ENCODE results near the gene EVI5.
"Not testable (repeated sequence)": the region's sequence is repeated elsewhere in the genome, so short reads cannot be mapped to it uniquely, and the experiment has no call there.

EVI5 gene

DNA sequence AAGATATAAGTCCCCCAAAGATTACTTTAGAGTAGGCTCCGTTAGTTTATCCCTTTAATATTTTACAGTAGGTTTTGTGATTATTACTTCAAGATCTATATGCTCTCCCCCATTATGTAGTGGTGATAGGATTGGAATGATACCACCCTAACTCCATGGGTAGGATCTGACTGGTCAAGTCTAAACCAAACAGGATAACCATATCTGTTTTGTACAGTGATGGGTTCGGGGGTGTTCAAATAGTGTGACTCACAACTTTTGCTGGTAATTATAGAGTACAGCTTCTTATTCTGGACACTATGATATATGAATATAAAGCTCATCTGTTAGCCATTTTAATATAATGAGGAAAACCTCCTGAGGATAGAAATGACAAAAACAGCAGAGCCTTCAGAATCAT, 212.4 kb downstream of the EVI5 start:
- DNase-seq (ENCODE audit: low read depth), result no peak

DNA sequence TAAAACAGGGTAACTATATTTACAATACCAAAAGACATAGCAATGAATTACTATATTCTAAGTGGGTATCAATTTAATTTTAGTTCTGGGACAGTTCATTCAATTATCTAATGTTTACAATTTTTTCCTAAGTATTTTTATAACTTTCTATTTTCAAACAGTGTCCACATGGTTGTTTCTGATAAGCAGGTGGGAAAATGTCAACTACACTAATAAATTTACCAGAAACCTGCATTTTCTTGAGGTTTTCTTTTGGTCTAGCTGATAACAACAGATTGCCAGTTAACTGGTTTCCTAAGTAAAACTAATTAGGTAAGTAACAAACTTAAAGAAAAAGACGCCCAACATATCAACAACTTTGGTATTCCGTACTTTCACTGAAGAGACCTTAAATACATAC, 213.3 kb downstream of the EVI5 start:
- DNase-seq (ENCODE audit: low read depth), result no peak

DNA sequence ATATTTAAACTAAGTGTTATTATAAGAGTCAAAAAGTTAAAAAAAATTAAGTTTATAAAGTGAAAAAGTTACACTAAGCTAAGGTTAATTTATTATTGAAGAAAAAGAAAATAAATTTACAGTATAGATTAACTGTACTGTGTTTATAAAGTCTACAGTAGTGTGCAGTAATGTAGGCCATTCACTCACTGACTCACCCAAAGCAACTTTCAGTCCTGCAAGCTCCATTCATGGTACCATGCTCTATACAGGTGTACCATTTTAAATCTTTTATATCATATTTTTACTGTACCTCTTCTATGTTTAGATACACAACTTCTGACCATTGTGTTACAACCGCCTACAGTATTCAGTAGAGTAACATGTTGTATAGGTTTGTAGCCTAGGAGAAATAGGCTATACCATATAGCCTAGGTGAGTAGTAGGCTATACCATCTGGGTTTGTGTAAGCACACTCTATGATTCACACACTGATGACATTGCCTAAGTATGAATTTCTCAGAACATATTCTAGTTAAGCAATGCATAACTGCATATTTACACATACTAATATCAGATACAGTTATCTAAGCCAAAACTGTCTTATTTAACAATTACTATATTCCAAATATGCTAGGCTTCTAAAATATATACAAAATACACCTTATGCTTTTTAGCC, 217.6 kb downstream of the EVI5 start:
- no peak for DNase-seq (ENCODE audit: low read depth)

DNA sequence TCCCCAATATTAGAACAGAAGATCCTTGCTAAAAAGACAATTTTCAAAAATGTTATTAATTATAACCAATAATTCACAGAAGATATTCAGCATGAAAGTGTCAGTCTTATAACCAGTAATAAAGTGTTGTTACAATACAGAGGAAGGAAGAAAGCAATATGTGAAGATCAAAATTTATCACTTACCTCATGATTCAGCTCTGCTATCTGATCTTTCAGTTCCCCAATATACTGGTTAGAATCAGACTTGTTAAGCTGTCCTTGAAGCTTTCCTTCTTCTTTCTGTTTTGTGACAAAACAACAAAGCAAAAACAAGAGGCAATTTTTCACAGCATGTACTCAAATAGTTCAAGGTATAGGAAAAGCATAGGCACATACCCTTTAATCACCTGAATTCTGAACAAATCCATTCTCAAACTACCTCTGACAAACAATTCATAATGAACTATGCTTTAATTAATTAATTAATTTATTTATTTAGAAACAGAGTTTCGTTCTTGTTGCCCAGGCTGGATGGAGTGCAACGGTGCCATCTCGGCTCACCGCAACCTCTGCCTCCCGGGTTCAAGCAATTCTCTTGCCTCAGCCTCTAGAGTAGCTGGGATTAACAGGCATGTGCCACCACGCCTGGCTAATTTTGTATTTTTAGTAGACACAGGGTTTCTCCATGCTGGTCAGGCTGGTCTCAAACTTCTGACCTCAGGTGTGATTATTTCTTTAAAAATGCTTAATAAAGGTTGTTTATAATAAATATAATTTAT, 221.3 kb downstream of the EVI5 start:
- DNase-seq (ENCODE audit: low read depth), result no peak

DNA sequence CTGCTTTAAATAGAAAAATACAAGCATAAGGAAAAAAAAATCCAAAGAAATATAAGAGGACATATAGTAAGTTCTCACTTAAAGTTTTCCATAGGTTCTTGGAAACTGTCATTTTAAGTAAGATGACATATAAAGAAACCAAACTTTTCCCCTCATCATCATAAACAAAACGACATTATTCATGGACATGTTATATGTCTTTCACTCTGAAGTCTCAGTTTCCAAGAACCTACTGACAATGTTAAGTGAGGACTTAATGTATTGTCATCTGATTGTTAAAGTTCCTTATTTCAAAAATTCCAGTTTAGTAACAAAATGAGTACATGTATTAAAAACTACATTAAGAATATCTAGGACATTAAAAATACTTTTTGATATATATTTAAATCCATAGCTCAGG, 228.6 kb downstream of the EVI5 start:
- DNase-seq (ENCODE audit: low read depth), result no peak

DNA sequence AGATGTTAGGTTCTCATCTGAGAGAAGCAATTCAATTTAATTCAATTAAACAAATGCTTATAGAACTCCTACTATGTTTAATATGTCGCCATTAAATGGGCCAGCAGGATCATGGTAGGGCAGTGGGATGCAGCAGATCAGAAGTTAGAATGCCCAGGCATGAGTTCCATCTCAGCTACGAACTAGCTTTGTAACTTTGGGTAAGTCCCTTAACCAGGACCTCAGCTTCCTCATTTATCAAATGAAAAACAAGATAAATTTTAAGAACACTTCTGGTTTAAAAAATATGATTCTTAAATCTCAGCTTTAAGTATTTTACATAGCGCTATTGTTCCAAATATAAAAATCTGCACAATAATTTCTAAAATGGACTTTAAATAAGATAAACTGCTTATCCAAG, 230.7 kb downstream of the EVI5 start:
- no peak for DNase-seq (ENCODE audit: low read depth)

DNA sequence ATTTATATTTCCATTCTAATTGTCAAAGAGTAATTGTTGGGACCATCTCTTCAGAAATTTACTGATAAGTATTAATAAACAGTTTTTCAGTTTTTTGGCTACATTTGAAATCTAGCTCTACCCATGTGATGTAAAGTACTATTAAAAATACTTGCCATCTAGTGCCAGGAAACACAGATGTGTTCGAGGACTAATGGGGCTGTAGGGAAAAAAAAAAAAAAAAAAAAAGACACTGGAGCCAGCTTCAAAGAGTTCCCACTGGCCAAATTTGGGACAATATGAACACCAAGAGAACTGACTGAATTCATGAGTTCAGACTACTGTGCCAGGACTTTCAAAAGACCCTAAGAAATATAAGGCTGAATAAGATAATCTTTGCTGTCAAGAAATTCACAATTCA, 233.0 kb downstream of the EVI5 start:
- no peak for DNase-seq (ENCODE audit: low read depth)

DNA sequence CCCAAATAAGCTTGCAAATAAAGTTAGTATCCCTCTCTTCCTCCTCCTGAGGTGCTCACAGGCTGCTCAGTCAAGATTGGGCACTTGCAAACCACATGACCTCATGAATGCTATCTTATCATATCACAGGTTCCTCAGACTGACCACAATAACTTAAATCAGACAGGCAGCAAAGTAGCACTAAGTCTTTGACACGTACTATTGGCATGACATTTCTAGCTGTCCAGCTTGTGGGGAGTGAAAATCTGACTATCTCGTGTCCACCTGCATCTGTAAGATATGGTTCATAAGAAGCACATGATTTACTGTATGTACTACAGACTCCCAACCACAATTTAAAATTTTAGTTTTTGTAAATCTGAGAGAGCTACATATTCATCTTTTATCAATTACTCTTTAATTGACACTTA, 240.1 kb downstream of the EVI5 start:
- no peak for DNase-seq (ENCODE audit: low read depth)

DNA sequence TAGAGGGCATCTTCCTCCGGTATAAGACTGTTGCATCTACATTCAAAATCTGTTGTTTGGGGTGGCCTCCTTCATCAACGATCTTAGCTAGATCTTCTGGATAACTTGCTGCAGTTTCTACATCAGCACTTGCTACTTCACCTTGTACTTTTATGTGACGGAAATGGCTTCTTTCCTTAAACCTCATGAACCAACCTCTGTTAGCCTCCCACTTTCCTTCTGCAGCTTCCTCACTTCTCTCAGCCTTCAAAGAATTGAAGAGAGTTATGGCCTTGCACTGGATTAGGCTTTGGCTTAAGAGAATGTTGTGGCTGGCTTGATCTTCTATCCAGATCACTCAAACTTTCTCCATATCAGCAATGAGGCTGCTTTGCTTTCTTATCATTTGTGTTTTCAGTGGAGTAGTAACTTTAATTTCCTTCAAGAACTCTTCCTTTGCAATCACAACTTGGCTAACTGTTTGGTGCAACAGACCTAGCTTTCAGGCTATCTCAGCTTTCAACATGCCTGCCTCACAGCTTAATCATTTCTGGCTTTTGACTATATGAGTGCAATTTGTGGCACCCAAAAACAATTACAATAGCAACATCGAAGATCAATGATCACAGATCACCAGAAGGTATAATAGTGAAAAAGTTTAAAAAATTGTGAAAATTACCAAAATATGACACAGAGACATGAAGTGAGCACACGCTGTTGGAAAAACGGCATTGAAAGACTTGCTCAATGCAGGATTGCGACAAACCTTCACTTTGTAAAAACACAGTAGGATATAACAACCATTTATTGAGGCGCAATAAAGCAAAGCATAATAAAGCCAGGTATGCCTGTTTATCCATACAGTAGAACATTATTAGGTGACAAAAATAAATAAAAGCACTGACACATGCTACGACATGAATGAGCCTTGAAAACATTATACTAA, 241.5 kb downstream of the EVI5 start:
- DNase-seq (ENCODE audit: low read depth), result no peak

DNA sequence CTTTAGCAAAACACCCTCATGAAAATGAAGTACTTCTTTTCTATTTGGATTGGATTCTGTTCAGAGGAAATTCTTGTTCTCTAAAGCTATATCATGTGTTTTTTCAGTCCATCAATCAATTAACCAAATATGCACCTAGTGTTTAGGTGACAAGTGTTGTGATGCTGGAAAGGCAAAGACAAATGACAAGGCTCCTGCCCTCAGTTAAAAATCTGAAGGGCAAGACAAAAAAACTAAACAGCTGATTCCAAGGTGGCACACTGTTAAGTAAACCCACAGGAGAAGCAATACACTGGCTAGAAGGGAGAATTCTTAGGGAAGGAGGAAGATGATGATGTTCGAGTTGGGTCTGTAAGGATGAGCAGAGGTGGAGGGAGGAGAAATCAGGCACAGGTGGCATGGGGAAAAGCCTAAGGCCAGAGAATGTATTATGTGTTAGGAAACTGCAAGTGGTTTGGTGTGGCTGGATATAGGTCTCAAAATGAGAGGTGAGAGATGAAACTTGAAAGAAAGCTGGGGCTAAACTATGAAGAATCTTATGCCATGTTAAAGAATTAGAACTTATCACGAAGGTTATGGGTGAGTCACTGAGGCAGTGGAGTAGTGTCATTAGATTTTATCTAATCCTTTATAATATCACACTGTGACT, 246.4 kb downstream of the EVI5 start:
- DNase-seq (ENCODE audit: low read depth), result no peak

DNA sequence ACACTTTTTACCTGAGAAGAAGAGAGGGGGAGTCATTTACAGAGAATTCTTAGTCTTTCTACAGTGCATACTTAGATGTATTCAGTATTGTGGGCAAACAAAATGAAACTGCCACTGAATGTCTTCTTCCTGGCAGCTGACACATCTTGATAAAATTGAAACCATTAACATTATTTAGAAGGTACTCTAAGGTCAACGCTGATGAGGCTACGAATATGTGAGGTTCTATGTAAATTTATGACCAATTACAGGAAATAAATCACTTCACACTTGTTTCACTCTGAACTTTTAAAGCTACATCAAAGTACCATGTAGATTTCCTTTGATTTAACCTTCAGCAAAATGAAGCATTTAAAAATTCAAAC, 246.9 kb downstream of the EVI5 start:
- no peak for DNase-seq (ENCODE audit: low read depth)

DNA sequence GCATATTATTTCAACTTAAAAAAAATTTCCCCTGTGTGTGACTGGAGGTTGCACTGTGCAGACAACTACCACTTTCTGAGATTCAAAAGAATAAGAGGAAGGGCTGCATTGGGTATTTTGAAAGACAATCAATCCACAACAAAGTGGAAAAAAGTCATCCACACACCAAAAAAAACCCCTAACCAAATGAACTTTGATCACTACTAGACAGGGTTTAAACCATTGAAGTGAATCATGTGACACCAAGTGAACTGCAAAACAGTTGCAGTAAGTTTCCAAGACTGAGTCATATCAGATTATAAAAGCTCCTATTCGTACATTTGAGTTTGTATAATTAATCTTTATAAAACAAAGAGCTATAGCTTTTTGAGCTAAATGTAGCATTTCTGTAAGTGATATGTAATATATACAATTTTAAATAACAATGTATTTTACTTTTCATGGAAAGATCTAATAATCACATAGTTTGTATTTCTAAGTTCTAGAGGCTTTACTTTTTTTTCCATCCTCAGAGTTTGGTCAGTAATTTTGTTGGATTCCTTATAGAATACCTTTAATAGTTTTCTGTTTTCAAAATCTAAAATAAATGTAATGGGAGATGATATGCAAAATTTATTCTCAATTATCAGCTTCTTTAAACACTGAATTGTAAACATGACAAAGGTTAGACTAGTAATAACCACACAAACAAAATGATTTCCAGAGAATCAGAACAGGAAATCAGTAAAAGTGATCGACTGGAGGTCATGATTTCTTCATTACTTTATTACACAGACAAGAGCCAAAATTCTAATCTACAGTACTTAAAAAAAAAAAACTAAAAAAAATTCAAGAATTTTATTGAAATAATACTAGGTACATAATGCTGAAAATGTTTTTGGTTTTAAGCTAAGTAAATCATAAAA, 247.7 kb downstream of the EVI5 start:
- DNase-seq (ENCODE audit: low read depth), result no peak

DNA sequence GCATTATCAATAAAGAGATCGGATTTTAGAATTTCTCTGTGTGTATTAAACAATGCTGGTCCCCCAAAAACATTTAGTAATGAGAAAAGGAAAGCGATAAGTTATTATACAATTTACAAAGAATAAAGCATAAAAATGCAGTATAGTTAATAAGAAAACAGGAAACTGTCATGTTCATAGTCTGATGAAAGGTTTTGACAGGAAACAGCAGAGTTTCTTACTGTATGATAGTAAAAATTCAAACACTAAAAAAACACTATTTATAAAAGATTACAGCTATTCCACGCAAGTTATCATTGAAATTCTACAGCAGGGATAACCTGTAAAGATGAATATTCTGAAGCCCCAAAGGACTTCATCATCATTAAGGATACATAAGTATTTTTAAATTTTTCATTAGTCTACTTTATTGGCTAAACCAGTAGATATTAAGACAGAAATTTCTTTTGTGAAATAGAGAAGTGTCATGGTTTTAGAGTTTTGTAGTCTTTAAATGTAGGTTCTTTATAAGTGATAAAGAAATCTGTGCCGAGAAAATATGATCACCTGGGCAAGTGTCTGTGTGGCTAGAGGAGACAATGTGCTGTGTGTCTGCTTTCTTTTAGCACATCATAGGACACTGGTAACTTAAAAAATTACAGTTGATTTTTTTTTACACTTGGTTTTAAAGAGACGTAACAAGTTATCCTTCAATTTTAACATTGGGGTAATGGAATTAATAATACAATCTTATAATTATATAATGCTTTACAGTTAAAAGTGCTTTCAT, 248.5 kb downstream of the EVI5 start:
- no peak for DNase-seq (ENCODE audit: low read depth)

DNA sequence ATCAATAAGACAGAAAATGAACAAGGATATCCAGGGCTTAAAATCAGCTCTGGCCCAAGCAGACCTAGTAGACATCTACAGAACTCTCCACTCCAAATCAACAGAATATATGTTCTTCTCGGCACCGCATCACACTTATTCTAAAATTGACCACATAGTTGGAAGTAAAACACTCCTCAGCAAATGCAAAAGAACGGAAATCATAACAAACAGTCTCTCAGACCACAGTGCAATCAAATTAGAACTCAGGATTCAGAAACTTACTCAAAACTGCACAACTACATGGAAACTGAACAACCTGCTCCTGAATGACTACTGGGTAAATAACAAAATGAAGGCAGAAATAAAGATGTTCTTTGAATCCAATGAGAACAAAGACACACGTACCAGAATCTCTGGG, 252.5 kb downstream of the EVI5 start:
- DNase-seq (ENCODE audit: low read depth), result not testable (repeated sequence)

DNA sequence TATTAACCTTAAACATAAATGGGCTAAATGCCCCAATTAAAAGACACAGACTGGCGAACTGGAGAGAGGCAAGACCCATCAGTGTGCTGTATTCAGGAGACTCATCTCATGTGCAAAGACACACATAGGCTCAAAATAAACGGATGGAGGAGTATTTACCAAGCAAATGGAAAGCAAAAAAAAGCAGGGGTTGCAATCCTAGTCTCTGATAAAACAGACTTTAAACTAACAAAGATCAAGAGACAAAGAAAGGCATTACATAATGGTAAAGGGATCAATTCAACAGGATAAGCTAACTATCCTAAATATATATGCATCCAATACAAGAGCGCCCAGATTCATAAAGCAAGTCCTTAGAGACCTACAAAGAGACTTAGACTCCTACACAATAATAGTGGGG, 253.0 kb downstream of the EVI5 start:
- DNase-seq (ENCODE audit: low read depth), result not testable (repeated sequence)

DNA sequence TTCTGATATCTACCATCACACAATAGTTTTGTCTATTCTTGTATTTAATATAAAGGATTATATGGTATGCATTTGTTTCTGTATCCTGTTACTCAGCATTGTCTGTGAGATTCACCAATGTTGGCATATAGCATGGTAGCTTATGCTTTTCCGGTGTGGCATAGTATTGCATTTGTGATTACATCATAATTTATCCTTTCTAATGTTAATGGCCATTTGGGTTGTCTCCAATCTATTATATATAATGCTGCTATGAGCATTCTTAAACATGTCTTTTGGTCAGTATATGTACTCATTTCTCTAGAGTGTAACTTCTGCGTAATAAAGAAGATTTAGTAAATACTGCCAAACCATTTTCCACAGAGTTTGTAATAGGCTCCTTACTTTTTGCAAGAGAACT, 257.2 kb downstream of the EVI5 start:
- no peak for DNase-seq (ENCODE audit: low read depth)

DNA sequence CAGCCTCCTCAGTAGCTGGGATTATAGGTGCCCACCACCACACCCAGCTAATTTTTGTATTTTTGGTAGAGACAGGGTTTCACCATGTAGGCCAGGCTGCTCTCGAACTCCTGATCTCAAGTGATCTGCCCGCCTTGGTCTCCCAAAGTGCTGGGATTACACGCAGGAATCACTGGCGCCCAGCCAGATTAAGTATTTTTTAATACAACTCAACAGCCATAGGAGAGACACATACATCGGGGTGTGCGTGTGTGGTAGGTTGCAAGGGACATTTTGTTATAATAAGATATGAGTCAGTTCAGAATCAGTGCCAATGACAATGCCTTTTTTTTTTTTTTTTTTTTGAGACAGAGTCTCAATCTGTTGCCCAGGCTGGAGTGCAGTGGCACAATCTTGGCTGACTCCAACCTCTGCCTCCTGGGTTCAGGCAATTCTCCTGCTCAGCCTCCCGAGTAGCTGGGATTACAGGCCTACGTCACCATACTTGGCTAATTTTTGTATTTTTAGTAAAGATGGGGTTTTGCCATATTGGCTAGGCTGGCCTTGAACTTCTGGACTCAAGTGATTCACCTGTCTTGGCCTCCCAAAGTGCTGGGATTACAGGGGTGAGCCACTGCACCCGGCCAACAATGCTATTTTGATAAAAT, 259.8 kb downstream of the EVI5 start:
- DNase-seq (ENCODE audit: low read depth), result not testable (repeated sequence)

DNA sequence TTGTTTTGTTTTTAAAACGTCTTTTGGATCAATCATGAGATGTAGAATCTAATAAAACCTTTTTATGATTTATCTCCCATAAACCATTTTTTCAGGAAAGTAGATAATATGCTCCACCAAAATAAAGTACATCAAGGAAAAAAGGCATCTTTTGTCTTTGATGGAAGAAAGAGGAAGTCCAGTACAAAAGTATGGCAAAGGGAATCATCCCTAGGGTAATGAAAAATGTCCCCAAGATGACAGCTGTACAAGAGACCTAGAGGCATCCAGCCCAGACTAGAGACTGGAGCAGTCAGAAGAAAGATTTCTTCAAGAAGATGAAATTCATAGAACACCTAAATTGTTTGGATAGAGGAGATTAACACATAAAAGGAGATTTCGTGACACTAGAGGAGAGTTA, 265.9 kb downstream of the EVI5 start:
- no peak for DNase-seq (ENCODE audit: low read depth)

DNA sequence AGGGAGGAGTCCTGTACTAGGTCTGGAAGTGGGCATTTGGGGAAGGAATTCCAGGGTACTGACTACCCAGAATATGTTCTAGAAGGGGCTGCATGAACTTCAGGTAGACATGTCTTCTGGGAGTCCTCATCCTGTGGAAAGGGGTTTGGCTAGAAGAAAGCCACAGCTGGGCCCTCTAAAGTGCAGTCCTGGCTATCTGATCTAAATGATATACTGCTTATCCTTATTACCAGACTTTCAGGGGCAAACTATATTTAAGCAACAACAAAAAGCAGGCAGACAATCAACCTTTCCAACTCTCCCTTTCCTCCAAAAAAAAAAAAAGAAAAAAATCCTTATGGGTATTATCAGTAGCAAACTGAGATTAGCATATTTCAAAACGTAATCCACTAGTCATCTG, 268.3 kb downstream of the EVI5 start:
- no peak for DNase-seq (ENCODE audit: low read depth)

DNA sequence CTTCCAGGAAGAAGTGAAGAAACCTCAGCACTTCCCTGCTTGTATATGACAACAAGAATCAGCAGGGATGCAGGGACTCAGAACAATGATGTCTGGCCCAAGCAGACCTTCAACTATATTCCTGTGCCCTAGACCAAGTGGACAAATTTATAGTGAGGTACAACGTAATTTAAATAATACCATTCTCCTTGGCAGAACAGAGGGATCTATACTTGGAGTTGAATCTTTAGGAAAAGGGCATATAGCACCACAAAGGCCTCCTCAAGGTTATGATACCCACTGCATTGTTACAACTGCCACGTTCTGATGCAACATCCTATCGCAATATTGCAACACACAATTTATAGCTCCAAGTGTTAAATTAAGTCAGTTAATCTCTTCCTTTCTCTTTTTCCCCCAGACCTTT, 269.1 kb downstream of the EVI5 start:
- DNase-seq (ENCODE audit: low read depth), result no peak
